Activated T-helper 1 cell treated with anti-CD3 and anti-CD28 coated beads, Interleukin-12 subunit alpha, Interleukin-12 subunit beta, Interleukin-2, Interleukin-4 antibody, amounts not matched to agents 30 ng/mL and 10 ng/mL and 1 ng/mL, durations not matched to agents 14 hours and 24 hours and 36 hours (primary cell): Measurements from ENCODE around the gene C19orf73. TPM values are rescaled to one million over a fixed set of nuclear protein-coding genes. Genes with fewer than 3 reads are reported as not detected.
A peak's percentile ranks its signal among the peaks of the same experiment; 100 is the strongest.
"Not testable (repeated sequence)": the region's sequence is repeated elsewhere in the genome, so short reads cannot be mapped to it uniquely, and the experiment has no call there.

Experiments
- DNase-seq: peaks from one replicate; pipeline ENCODE4 v3.0.0; 2021; ENCODE audit warnings: low spot score
- H3K27ac Mint-ChIP-seq: one replicate; pipeline ENCODE4 v1.8.0; 2021; ENCODE audit warnings: mild to moderate bottlenecking, mixed read lengths
- H3K27me3 Mint-ChIP-seq: one replicate; pipeline ENCODE4 v1.8.0; 2022; ENCODE audit warnings: mild to moderate bottlenecking, moderate library complexity, mixed read lengths; ENCODE audit not compliant: insufficient read depth
- H3K36me3 Mint-ChIP-seq: one replicate; pipeline ENCODE4 v1.8.0; 2021; ENCODE audit warnings: low read depth, mixed read lengths
- H3K4me1 Mint-ChIP-seq: one replicate; pipeline ENCODE4 v1.8.0; 2021; ENCODE audit warnings: low read depth, mixed read lengths
- H3K4me3 Mint-ChIP-seq: one replicate; pipeline ENCODE4 v1.8.0; 2021; ENCODE audit warnings: mild to moderate bottlenecking, moderate library complexity, mixed read lengths
- H3K9me3 Mint-ChIP-seq: one replicate; pipeline ENCODE4 v1.8.0; 2021; ENCODE audit warnings: mixed read lengths
- intact Hi-C: fragments of 100-400 bp; cut with micrococcal nuclease; formaldehyde crosslinking; loops from one replicate; pipeline ENCODE4 v1.15.1; 2024
- total RNA-seq: library from RNA; stranded (reverse); gene quantifications from 2 replicates; pipeline ENCODE4 v1.2.3, GENCODE V29; 2022

Gene C19orf73
- total RNA-seq, 1 donor from 2014 or later, result 2.6 TPM

DNA sequence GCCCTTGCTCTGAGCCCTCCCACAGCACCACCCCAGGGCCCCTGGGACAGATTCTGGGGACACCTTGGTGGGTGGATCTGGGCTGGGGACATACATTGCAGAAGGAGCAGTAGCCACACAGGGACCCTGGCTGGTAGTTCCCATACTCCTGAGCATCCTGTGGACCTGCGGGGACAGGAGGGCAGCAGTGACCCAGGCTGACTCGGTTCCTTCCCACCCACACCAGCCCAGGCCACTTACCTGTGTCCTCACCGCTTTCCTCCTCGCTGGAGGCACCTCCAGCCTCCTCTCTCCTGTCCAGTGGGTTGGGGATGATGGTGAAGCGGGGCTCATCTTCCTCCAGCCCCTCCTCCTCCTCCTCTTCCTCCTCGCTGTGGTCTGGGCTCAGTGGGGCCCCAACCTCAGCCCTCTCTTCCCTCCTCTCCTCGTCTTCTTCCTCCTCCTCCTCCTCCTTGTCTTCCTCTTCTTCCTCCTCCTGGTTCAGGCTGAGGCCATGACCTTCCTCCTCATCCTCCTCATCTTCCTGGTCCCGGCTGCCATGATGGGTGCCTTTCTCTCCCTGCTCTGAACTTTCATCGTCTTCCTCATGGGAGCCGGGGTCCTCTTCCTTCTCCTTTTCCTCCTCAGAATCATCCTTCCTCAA lies 34.3 kb upstream of the C19orf73 start:
- Mint-ChIP-seq H3K4me1 (peaks cover 22% of the 10 kb centered on the region), H3K4me3 (peak overlapping the region; percentile 31), H3K27ac (no peak overlapping the region), H3K9me3 (no peaks in the 10 kb centered on the region), H3K27me3 (peaks cover 64% of the 10 kb centered on the region), H3K36me3 (no peaks in the 10 kb centered on the region)
- intact Hi-C loops, result no loop called here
- no peak for DNase-seq

DNA sequence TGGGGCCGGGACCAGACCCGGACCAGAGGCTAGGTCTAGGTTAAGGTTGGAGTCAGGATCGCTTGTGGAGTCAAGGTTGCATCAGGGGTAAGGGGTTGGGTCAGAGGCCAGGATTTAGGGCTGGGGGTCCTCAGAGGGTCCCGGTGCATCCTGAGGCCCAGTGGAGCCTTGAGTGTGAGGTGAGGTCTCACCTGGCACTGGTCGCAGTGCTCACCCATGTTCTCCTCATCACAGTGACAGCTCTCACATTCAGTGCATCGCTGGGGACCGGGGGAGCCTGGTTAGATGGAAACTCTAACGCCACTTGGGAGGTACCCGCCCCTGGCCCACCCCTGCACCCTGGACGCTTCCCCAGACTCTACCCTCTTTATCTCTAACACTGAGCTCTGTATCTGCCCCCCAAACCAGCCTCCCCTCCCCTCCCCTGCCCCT lies 33.2 kb upstream of the C19orf73 start:
- no peak for DNase-seq
- H3K27ac Mint-ChIP-seq, result no peak overlapping the region
- no peak overlapping the region for H3K4me3 Mint-ChIP-seq
- no peaks in the 10 kb centered on the region for H3K9me3 Mint-ChIP-seq
- H3K27me3 Mint-ChIP-seq, result peaks cover 65% of the 10 kb centered on the region
- intact Hi-C loops, result no loop called here
- no peaks in the 10 kb centered on the region for H3K36me3 Mint-ChIP-seq
- peaks cover 20% of the 10 kb centered on the region for H3K4me1 Mint-ChIP-seq

GRCh38 chr19:49151267-49152118 lies 32.5 kb upstream of the C19orf73 start:
- Mint-ChIP-seq H3K4me1 (peaks cover 20% of the 10 kb centered on the region), H3K4me3 (peak overlapping the region; percentile 75), H3K27me3 (peaks cover 69% of the 10 kb centered on the region), H3K9me3 (no peaks in the 10 kb centered on the region), H3K27ac (no peak overlapping the region), H3K36me3 (no peaks in the 10 kb centered on the region)
- DNase-seq, result no peak
- intact Hi-C loops, result loop anchor here (2.0 kb wide), 1 partner anchor 33 kb away; the partner anchor contains the start of genes C19orf73 and PPFIA3

DNA sequence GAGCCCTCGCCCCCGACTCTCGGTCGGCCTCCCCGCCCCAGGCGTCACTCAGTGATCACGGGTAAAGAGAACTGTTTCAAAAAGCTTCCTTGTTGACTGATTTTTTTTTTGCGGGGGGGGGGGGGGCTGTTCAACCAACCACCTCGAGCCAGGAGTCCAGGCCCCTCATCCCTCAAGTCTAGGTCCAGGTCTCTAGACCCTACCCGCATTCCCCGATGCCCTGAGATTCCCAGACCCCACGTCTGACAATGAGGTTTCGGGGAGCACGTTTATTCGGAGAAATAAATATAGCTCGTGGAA lies 32.0 kb upstream of the C19orf73 start:
- H3K4me3 Mint-ChIP-seq, result peak overlapping the region; percentile 75
- no peak overlapping the region for H3K27ac Mint-ChIP-seq
- no peak for DNase-seq
- H3K4me1 Mint-ChIP-seq, result peaks cover 26% of the 10 kb centered on the region
- H3K9me3 Mint-ChIP-seq, result no peaks in the 10 kb centered on the region
- no peaks in the 10 kb centered on the region for H3K36me3 Mint-ChIP-seq
- peaks cover 68% of the 10 kb centered on the region for H3K27me3 Mint-ChIP-seq
- intact Hi-C loops, result loop anchor here (2.0 kb wide), 1 partner anchor 32 kb away; the partner anchor contains the start of genes C19orf73 and PPFIA3

- peaks cover 66% of the 10 kb centered on the region for H3K27me3 Mint-ChIP-seq
- H3K4me1 Mint-ChIP-seq, result peaks cover 32% of the 10 kb centered on the region
- no peaks in the 10 kb centered on the region for H3K36me3 Mint-ChIP-seq
- peak overlapping the region; percentile 23 for H3K27ac Mint-ChIP-seq
- DNase-seq, result peak; percentile 47
- intact Hi-C loops, result loop anchor here (2.0 kb wide), 1 partner anchor 32 kb away; the partner anchor contains the start of genes C19orf73 and PPFIA3
- no peaks in the 10 kb centered on the region for H3K9me3 Mint-ChIP-seq
- peak overlapping the region; percentile 85 for H3K4me3 Mint-ChIP-seq
These were observed 31.4 kb upstream of the C19orf73 start for GRCh38 chr19:49150106-49150943.

DNA sequence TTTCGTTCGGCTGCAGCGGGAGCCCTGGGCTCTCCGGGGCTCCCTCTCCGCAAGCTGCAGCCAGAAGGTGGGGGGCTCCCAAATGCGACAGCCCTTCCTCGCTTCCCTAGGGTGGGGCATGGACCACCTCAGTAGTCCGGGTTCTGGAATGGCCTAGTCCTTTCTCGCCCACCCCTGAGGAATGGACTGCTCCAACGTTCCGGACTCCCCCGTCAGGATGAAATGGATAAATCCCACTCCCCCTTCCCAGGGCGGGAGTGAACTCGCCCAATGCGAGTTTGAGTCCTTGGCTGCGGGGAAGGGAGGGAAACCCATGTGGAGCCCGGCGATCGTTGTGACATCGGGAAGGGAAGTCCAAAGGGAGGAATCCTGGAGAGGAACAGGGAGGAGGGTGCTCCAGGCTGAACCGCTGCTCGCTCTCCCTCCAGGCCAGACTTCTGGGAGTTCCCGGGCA lies 30.7 kb upstream of the C19orf73 start:
- intact Hi-C loops, result loop anchor here (1.0 to 5.0 kb wide), 4 partner anchors 21 to 157 kb away; partner anchors contain the start of genes C19orf73, GYS1, PPFIA3 and RUVBL2
- Mint-ChIP-seq H3K27me3 (peaks cover 62% of the 10 kb centered on the region), H3K27ac (no peak overlapping the region), H3K4me1 (peaks cover 35% of the 10 kb centered on the region), H3K36me3 (no peaks in the 10 kb centered on the region), H3K4me3 (peak overlapping the region; percentile 85), H3K9me3 (no peaks in the 10 kb centered on the region)
- no peak for DNase-seq

DNA sequence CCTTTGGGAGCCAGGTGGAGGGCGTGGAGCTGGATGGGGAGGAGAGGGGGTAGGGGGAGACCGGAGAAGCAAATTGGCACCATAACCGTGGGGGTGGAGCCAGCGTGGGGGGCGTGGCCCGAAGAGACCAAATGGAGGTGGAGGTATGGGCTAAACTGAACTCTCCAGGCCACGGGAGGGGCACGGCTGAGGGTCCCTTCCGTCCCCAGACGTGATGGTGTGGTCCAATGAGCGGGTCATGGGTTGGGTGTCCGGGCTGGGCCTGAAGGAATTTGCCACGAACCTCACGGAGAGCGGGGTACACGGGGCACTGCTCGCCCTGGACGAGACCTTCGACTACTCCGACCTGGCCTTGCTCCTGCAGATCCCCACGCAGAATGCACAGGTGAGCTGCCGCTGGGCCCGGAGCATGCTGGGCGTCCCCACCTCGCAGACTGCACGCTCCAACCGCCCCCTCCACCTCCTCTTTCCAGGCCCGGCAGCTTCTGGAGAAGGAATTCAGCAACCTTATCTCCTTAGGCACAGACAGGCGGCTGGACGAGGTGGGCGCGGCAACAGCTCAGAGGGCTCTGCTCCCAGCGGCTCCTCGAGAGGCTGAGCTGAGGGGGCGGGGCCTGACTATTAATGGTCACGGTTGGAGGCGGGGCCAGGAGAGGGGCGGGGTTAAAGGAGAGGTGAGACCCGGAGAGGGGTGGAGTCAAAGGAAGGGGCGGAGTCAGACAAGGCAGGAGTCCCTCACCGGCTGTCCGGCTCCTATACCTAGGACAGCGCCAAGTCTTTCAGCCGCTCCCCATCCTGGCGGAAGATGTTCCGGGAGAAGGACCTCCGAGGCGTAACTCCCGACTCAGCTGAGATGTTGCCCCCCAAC lies 30.1 kb upstream of the C19orf73 start:
- peaks cover 59% of the 10 kb centered on the region for H3K27me3 Mint-ChIP-seq
- H3K4me3 Mint-ChIP-seq, result peak overlapping the region; percentile 78
- peaks cover 35% of the 10 kb centered on the region for H3K4me1 Mint-ChIP-seq
- intact Hi-C loops, result loop anchor here (1.0 to 5.0 kb wide), 3 partner anchors 21 to 157 kb away; partner anchors contain the start of genes GYS1 and RUVBL2
- H3K36me3 Mint-ChIP-seq, result no peaks in the 10 kb centered on the region
- no peak overlapping the region for H3K27ac Mint-ChIP-seq
- no peaks in the 10 kb centered on the region for H3K9me3 Mint-ChIP-seq
- DNase-seq, result peak; percentile 70

GRCh38 chr19:49148044-49148682 lies 29.2 kb upstream of the C19orf73 start:
- Mint-ChIP-seq H3K27ac (no peak overlapping the region), H3K4me3 (peak overlapping the region; percentile 69), H3K4me1 (peaks cover 37% of the 10 kb centered on the region), H3K36me3 (no peaks in the 10 kb centered on the region), H3K27me3 (peaks cover 51% of the 10 kb centered on the region), H3K9me3 (no peaks in the 10 kb centered on the region)
- no peak for DNase-seq
- intact Hi-C loops, result loop anchor here (5.0 kb wide), 2 partner anchors 49 to 156 kb away; partner anchors contain the start of genes GYS1 and RUVBL2

DNA sequence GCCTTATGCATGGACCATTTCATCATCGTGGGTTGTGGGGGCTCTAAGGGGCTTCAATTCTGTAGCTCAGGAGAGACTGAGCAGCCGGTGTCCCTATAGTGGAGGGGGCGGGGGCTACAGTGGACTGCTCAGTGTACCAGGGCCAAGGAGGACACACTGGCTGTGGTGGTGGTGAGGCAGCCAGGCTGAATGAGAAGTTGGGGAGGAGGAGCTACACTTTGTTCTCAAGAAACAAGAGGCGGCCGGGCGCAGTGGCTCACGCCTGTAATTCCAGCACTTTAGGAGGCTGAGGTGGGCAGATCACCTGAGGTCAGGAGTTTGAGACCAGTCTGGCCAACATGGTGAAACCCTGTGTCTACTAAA lies 27.4 kb upstream of the C19orf73 start:
- H3K36me3 Mint-ChIP-seq, H3K9me3 Mint-ChIP-seq, DNase-seq, H3K27ac Mint-ChIP-seq: not testable (repeated sequence)
- intact Hi-C loops, result loop anchor here (1.0 to 5.0 kb wide), 4 partner anchors 13 to 154 kb away; partner anchors contain the start of genes GYS1 and RUVBL2
- Mint-ChIP-seq H3K27me3 (peaks cover 44% of the 10 kb centered on the region), H3K4me3 (peak overlapping the region; percentile 71), H3K4me1 (peaks cover 49% of the 10 kb centered on the region)

DNA sequence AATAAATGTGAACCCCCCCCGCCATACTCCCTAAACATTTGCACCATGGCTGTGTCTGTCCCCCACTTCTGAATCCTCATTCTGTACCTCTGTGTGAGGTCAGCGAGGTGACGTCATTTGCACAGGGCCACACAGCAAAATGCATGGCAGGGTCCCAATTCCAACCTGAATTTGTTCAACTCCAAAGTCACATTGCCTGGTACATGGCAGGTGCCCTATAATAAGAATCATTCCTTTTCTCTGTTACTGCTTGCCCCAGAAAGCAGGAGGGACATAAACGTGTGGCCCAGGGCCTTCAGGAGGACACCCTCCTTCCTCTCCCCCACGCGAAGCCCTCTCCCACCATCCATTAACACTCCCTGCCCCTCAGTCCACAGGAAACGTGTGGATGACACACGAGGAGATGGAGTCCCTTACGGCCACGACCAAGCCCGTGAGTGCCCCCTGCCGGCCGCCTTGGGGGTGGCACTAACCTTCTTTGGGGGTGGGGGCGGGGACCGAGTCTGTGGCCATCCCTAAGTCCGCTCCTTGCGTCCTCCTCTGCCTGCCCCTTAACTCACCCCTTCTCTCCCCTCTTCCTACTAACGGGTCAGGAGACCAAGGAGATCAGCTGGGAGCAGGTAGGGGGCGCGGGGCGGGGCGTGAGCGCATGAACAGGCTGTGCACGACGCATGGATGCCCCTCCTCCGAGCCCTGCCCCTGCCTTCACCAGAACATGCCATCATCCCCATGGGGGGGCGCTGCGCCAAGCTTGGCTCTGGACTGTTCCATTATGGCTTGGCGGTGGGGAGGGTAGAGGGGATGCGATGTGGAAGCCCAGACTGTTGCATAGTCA lies 26.8 kb upstream of the C19orf73 start:
- DNase-seq, result peak; percentile 64
- peaks cover 42% of the 10 kb centered on the region for H3K27me3 Mint-ChIP-seq
- peaks cover 49% of the 10 kb centered on the region for H3K4me1 Mint-ChIP-seq
- H3K4me3 Mint-ChIP-seq, result peak overlapping the region; percentile 71
- peak overlapping the region; percentile 74 for H3K27ac Mint-ChIP-seq
- H3K36me3 Mint-ChIP-seq, result peaks cover 3% of the 10 kb centered on the region
- no peaks in the 10 kb centered on the region for H3K9me3 Mint-ChIP-seq
- intact Hi-C loops, result loop anchor here (1.0 to 5.0 kb wide), 5 partner anchors 12 to 153 kb away; partner anchors contain the start of genes GYS1 and RUVBL2
